HG03025 (cell line): Measurements from ENCODE around the gene MORN5.

ENCODE experiments used
- ATAC-seq: cut with Tn5 transposase; IDR thresholded peaks from one replicate; pipeline ENCODE4 v1.9.1; 2021; ENCODE audit warnings: mild to moderate bottlenecking, moderate library complexity; ENCODE audit not compliant: unreplicated experiment, low FRiP score

Gene MORN5

GRCh38 chr9:122140368-122141193, 19.1 kb upstream of the MORN5 start:
- ATAC-seq = no peak

GRCh38 chr9:122141671-122142070, 18.0 kb upstream of the MORN5 start:
- ATAC-seq = no peak

GRCh38 chr9:122143296-122143695, 16.4 kb upstream of the MORN5 start:
- no peak for ATAC-seq

- ATAC-seq = no peak
Observed at GRCh38 chr9:122143876-122144405, 15.8 kb upstream of the MORN5 start.

- ATAC-seq = no peak
Observed at GRCh38 chr9:122144836-122145591, 14.7 kb upstream of the MORN5 start.

- ATAC-seq = no peak
Observed at GRCh38 chr9:122145592-122145863, 14.2 kb upstream of the MORN5 start.

GRCh38 chr9:122151267-122151828, 8.4 kb upstream of the MORN5 start:
- no peak for ATAC-seq

GRCh38 chr9:122155796-122156195, 3.9 kb upstream of the MORN5 start:
- ATAC-seq = no peak

GRCh38 chr9:122158202-122158601, 1.5 kb upstream of the MORN5 start:
- ATAC-seq = no peak

- no peak for ATAC-seq
Observed at GRCh38 chr9:122159925-122160246, 178 bp downstream of the MORN5 start.

- no peak for ATAC-seq
Observed at GRCh38 chr9:122162415-122162814, 2.7 kb downstream of the MORN5 start.

- ATAC-seq = no peak
Observed at GRCh38 chr9:122164286-122164685, 4.6 kb downstream of the MORN5 start.

GRCh38 chr9:122168356-122168755, 8.6 kb downstream of the MORN5 start:
- no peak for ATAC-seq

- ATAC-seq = no peak
Observed at GRCh38 chr9:122172131-122172530, 12.4 kb downstream of the MORN5 start.

GRCh38 chr9:122173670-122174069, 14.0 kb downstream of the MORN5 start:
- ATAC-seq = no peak

- no peak for ATAC-seq
Observed at GRCh38 chr9:122176916-122177315, 17.2 kb downstream of the MORN5 start.

GRCh38 chr9:122179054-122179689, 19.5 kb downstream of the MORN5 start:
- ATAC-seq = no peak

- no peak for ATAC-seq
Observed at GRCh38 chr9:122179690-122180074, 20.0 kb downstream of the MORN5 start.

GRCh38 chr9:122180633-122181032, 20.9 kb downstream of the MORN5 start:
- no peak for ATAC-seq

- ATAC-seq = no peak
Observed at GRCh38 chr9:122183501-122183900, 23.8 kb downstream of the MORN5 start.

- no peak for ATAC-seq
Observed at GRCh38 chr9:122184551-122184950, 24.8 kb downstream of the MORN5 start.
